NB4 (cell line): ENCODE results near the gene DIS3L.
"Not testable (repeated sequence)": the region's sequence is repeated elsewhere in the genome, so short reads cannot be mapped to it uniquely, and the experiment has no call there.

Experiments used
- MYC ChIP-seq: IDR thresholded peaks from 2 replicates; pipeline ENCODE4 v1.6.1; 2011; ENCODE audit warnings: low read depth, low read length
- POLR2A ChIP-seq: IDR thresholded peaks from 2 replicates; pipeline ENCODE4 v1.6.1; 2011; ENCODE audit warnings: mild to moderate bottlenecking; ENCODE audit not compliant: insufficient read length; ENCODE audit errors: extremely low read depth
- TF ChIP-seq, protein P1 (sequence below): IDR thresholded peaks from one replicate; pipeline ENCODE4 v1.5.1; 2012; ENCODE audit warnings: low read depth, low read length
- TF ChIP-seq, protein P2 (sequence below): IDR thresholded peaks from 2 replicates; pipeline ENCODE4 v1.6.1; 2011; ENCODE audit warnings: low read depth, low read length

DNA sequence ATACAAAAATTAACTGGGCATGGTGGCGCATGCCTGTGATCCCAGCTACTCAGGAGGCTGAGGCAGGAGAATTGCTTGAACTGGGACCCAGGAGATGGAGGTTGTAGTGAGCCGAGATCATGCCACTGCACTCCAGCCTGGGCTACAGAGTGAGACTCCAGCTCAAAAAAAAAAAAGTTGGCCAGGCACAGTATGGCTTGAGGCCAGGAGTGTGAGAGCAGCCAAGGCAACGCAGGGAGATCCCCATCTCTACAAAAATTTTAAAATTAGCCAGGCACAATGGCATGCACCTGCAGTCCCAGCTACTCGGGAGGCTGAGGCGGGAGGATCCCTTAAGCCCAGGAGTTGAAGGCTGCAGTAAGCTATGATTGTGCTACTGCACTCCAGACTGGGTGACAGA is 55.2 kb downstream of the DIS3L start:
- TF ChIP-seq, protein P1, sequence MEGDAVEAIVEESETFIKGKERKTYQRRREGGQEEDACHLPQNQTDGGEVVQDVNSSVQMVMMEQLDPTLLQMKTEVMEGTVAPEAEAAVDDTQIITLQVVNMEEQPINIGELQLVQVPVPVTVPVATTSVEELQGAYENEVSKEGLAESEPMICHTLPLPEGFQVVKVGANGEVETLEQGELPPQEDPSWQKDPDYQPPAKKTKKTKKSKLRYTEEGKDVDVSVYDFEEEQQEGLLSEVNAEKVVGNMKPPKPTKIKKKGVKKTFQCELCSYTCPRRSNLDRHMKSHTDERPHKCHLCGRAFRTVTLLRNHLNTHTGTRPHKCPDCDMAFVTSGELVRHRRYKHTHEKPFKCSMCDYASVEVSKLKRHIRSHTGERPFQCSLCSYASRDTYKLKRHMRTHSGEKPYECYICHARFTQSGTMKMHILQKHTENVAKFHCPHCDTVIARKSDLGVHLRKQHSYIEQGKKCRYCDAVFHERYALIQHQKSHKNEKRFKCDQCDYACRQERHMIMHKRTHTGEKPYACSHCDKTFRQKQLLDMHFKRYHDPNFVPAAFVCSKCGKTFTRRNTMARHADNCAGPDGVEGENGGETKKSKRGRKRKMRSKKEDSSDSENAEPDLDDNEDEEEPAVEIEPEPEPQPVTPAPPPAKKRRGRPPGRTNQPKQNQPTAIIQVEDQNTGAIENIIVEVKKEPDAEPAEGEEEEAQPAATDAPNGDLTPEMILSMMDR = not testable (repeated sequence)
- TF ChIP-seq POLR2A, MYC: not testable (repeated sequence)
- TF ChIP-seq, protein P2, sequence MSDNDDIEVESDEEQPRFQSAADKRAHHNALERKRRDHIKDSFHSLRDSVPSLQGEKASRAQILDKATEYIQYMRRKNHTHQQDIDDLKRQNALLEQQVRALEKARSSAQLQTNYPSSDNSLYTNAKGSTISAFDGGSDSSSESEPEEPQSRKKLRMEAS = not testable (repeated sequence)
